HG02852 (cell line): ENCODE results near the gene TTI1.

Experiments used
- ATAC-seq: cut with Tn5 transposase; IDR thresholded peaks from one replicate; pipeline ENCODE4 v1.9.1; 2021; ENCODE audit warnings: mild to moderate bottlenecking, moderate library complexity; ENCODE audit not compliant: unreplicated experiment

TTI1 gene

GRCh38 chr20:38033330-38034107 lies at the start of gene TTI1, which contains the start of gene RPRD1B:
Gene TTI1 (minus strand): TSS chr20:38033456. CDS start chr20:38013816, 19,640 bp downstream.
Gene RPRD1B (plus strand): TSS chr20:38033746. CDS start chr20:38033948, 202 bp downstream.
- peak; percentile 83 for ATAC-seq

GRCh38 chr20:38082894-38083293 lies 49.6 kb upstream of the TTI1 start:
- no peak for ATAC-seq

- ATAC-seq: no peak
Measured at GRCh38 chr20:38081575-38081974, 48.3 kb upstream of the TTI1 start.

- no peak for ATAC-seq
Measured at GRCh38 chr20:38079353-38079752, 46.1 kb upstream of the TTI1 start.

- no peak for ATAC-seq
Measured at GRCh38 chr20:38078084-38078483, 44.8 kb upstream of the TTI1 start.

GRCh38 chr20:38076548-38076947 lies 43.3 kb upstream of the TTI1 start:
- ATAC-seq: no peak

- no peak for ATAC-seq
Measured at GRCh38 chr20:38075161-38075998, 42.1 kb upstream of the TTI1 start.

GRCh38 chr20:38073307-38074071 lies 40.2 kb upstream of the TTI1 start:
- no peak for ATAC-seq

GRCh38 chr20:38072898-38073297 lies 39.6 kb upstream of the TTI1 start:
- ATAC-seq: no peak

GRCh38 chr20:38067717-38068365 lies 34.6 kb upstream of the TTI1 start:
- ATAC-seq: no peak

GRCh38 chr20:38066969-38067716 lies 33.9 kb upstream of the TTI1 start:
- no peak for ATAC-seq

- no peak for ATAC-seq
Measured at GRCh38 chr20:38065764-38066375, 32.6 kb upstream of the TTI1 start.

- ATAC-seq: peak; percentile 44
Measured at GRCh38 chr20:38063911-38064530, 30.8 kb upstream of the TTI1 start.

GRCh38 chr20:38062890-38063289 lies 29.6 kb upstream of the TTI1 start:
- no peak for ATAC-seq

GRCh38 chr20:38061109-38061508 lies 27.9 kb upstream of the TTI1 start:
- ATAC-seq: no peak

- no peak for ATAC-seq
Measured at GRCh38 chr20:38060536-38060935, 27.3 kb upstream of the TTI1 start.

GRCh38 chr20:38059832-38060231 lies 26.6 kb upstream of the TTI1 start:
- ATAC-seq: no peak

- peak; percentile 45 for ATAC-seq
Measured at GRCh38 chr20:38057351-38057972, 24.2 kb upstream of the TTI1 start.

GRCh38 chr20:38055848-38056247 lies 22.6 kb upstream of the TTI1 start:
- ATAC-seq: no peak
